Stimulated activated CD8-positive, alpha-beta memory T cell treated with anti-CD3 and anti-CD28 coated beads, Interleukin-15, amount 100 ng/mL, for 24 hours (primary cell): ENCODE data around the gene CASS4.

Experiments
- DNase-seq: peaks from one replicate; pipeline ENCODE4 v3.0.0-alpha.2; 2020; ENCODE audit warnings: low read depth

The CASS4 gene

DNA sequence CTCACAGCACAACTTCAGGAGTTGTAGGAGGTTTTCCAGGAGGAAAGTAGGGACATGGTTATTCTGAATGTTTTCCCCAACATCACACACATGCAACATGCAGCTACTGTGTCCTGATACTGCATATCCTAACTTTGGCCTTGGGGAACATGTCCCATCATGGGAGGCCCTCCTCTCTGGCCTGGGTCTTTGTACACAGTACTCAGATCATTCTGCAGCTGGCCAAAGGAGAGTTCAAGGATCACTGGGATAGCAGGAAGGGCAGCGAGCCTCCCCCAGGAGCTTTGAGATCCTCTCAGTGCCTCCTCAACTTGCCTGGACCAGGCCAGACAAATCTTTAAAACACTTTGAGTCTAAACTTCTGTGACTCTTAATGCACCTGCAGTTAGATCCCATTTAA lies 12.9 kb downstream of the CASS4 start:
- no peak for DNase-seq

GRCh38 chr20:56426026-56426425 lies 14.0 kb downstream of the CASS4 start:
- DNase-seq = no peak

DNA sequence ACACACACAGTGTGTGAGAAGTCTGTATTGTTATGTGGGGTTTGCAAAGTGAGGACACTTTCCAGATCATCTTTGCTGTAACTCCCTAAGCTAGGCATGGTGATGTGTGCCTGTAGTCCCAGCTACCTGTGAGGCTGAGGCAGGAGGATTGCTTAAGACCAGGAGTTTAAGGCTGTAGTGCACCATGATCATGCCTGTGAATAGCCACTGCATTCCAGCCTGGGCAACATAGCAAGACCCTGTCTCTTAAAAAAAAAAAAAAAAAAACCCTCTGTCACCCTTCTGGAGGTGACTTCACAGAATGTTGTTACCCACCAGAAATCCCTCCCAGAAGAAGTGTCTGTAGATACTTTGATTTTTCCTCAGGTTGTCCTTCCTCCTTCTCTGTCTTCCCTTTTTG lies 14.9 kb downstream of the CASS4 start:
- no peak for DNase-seq

DNA sequence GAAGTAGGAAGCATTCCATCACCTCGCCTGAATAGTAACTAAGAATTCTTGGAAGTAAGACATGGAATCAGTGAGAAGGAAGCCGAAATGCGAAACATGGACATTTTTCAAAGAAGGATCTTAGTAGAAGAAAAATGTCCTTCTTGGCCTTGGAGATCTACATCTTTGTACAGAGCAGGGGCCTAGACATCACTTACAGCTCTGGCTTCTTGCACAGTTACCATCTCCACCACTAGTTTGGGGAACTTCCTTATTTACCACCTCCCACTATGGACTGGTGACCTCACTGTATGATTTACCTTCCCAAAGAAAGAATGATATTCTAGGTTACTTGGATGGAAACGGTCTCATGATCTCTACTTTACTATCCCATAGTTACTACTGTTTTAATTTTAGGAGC lies 15.7 kb downstream of the CASS4 start:
- DNase-seq = no peak

GRCh38 chr20:56428410-56428809 lies 16.4 kb downstream of the CASS4 start:
- no peak for DNase-seq

- no peak for DNase-seq
These were observed 16.8 kb downstream of the CASS4 start for GRCh38 chr20:56428881-56429280.

GRCh38 chr20:56429502-56429901 lies 17.4 kb downstream of the CASS4 start:
- DNase-seq = no peak

DNA sequence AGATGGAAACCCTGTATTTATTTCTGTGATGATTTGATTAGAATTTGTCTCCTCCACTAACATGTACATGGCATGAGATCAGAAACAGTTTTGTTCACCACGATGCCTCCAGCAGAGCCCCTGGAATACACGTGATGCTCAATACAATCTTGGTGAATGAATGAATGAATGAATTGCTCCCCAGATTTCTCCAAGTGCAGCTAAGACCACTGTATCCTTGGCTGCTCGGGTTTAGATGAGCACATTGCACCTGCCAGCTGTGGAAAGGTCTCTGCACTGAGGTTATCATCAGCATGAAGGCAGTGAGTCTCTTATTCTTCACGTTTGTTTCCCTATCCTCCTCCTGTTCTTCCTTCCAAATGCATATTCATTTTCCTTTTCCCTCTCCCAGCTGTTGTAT lies 17.9 kb downstream of the CASS4 start:
- no peak for DNase-seq

- DNase-seq = no peak
These were observed 18.4 kb downstream of the CASS4 start for GRCh38 chr20:56430461-56430860.

DNA sequence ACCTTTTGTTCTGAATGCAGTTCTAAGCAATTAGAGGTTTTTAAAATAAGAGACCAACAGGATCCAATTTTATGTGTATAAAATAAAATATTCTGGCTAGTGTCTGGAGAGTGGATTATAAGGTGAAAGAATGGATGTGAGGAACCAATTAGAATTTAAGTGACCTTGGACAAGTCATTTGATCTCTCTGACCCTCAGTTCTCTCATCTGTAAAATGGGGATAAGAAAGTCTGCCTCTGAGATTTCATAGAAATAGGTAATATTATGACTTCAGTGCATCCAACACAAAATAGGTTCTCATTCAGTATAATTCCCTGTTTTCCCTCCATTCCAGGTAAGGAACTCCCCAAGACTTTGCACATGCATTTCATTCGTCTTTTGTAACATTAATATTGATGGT lies 18.9 kb downstream of the CASS4 start:
- DNase-seq = no peak

DNA sequence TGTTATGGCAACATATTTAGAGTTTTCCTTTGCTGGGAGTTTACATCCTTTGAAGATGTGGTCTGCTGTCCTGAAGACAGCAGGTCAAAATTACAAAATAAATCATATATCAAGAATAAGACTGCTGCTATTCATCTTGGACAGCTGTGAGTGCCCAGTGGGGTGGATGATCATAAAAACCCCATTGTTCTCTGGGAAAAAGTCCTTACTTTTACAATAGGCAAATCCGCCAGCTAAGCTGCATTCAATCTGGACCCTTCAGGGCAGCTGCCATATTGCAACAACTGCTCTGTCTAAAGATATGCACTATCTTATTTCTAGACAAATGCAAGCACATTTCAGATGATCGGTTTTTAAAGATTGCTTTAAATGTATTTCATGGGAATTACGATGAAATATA lies 19.4 kb downstream of the CASS4 start:
- DNase-seq = no peak

- no peak for DNase-seq
These were observed 21.3 kb downstream of the CASS4 start for GRCh38 chr20:56433221-56433879.

- DNase-seq = no peak
These were observed 21.8 kb downstream of the CASS4 start for GRCh38 chr20:56433880-56434255.

GRCh38 chr20:56437196-56437960 lies 25.3 kb downstream of the CASS4 start:
- DNase-seq = no peak

- no peak for DNase-seq
These were observed 26.2 kb downstream of the CASS4 start for GRCh38 chr20:56438284-56438683.

- DNase-seq = no peak
These were observed 27.8 kb downstream of the CASS4 start for GRCh38 chr20:56439771-56440291.

DNA sequence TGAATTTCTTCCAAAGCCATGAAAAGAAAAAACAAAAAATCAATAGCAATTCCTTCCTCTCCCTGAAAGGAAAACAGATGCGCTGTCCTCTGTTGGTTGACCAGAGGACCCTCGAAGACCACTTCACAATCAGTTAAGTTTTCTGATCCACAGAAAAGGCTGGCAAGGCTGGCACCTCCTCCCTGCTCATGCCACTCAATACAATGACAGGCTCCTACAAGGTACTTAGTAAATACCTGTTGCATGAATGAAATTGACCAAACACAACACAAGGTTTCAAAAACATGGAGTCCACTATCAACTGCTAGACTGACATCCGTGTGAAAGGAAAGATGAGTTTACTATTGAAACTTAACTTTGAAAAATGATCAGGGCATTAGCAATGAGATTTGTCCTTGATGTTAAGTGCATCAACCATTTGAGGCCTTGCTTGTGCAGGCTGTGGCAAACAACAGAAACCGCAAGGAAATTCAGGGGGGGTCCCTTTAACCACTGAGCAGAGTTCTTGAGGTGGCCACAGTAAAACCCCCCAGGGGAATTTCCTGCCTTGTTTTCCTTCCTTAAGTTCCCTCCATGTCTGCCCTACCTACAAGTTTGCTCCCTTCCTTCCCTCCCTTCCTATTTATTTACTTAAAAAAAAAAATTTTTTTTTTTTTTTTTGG lies 28.4 kb downstream of the CASS4 start:
- DNase-seq = no peak

DNA sequence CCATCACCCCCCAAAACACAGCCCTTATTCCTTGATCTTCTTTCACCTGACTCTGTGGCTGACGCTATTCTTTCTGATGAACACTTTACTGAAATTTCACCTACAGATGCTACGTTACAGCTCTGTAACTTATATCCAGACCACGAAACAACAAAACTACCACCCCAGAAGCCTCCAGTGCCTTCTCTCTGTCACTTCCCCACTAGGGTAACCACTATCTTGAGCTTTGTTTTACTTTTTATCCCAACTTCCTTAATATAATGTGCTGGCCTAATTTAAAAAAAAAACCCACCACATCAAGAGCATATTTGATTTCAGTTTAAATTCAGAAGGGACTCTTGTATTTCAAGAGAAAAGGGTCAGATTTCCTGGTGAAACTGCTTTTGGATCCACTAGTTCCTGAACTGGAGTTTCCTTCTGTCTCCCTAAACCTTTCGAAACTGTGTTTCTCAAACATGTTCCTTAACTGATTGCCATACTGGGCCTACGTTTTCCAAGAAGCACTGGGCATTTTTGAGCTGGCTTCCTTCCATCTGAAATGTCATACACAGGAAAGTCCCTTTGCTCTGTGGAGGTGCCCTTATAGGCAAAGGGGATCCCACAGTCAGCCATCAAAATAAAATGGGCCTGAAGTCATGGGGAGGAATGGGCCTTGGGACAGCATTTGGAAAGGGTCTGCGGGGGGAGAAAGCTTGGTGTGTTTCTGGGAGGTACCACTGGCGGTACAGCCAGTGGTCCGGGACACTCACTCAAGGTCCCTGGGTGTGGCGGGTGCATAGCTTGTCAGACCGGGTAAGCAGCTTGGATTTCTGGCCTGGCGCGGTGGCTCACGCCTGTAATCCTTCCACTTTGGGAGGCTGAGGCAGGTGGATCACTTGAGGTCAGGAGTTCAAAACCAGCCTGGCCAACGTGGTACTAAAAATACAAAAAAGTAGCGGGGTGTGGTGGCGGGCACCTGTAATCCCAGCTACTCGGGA lies 30.6 kb downstream of the CASS4 start:
- no peak for DNase-seq

DNA sequence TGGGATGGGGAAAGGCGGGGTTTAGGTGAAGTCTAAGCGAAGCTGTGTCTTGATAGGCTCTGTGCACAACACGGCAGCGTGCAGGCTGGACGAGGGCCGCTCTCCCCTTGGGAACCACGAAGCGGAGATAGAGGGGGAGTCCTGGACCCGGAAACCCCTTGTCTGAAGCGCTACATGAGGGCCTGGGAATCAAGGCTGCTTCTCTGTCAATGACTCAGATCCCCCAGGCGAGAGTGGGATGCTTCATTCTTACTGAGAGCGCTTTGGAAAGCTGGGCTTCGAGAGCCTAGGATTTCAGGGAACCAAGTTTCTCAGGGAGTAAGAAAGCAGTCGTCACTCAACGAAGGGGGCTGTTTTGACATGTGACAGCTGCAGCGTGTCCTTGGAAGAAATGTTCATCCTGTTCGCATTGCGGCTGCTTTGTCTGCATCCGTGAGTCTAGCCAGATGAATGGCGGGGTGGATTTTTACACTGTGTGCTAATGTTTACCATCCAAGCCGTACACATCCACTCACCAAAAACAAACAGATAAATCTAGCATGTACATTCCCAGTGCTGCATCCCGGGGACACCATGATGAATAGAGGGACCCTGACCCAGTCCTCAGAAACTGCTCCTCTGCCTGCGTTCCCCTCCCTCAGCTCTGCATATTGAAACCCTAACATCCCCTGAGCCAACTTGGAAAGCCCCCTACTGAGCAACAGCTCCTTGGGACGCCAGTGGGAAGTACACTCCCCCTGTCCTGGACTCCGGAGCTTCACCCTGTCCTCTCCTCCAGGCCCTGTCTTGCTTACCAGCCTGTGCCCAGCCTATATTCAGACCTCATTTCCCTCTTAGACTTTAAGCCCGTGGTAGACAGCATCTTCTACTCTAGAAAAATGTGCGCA lies 31.8 kb downstream of the CASS4 start:
- DNase-seq = no peak

DNA sequence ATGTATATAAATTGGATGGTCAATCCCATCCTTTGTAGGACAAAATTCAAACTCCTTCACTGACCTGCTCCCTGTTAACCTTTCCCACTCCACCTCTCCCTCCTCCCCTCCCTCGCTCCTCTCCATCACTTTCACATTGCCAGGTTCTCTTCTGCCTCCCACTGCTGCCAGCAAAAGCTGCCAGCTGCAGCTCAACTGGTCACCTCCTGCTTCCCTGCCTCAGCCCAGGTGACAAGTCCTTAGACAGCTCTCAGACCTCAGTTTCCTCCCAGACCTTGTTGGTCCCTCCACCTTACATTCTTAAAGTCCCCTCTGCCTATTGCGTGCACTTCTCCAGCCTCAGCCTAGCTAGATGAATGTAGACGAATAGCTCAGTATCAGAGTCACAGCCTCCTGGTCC lies 33.1 kb downstream of the CASS4 start:
- DNase-seq = no peak

GRCh38 chr20:56445540-56445939 lies 33.5 kb downstream of the CASS4 start:
- DNase-seq = no peak
